ENCODE results near the gene CFDP1. TPM values are rescaled to one million over a fixed set of nuclear protein-coding genes. Genes with fewer than 3 reads are reported as not detected.

The CFDP1 gene
- polyA plus RNA-seq (2012; ENCODE audit: insufficient read length, low read depth), result 31.7 TPM

DNA sequence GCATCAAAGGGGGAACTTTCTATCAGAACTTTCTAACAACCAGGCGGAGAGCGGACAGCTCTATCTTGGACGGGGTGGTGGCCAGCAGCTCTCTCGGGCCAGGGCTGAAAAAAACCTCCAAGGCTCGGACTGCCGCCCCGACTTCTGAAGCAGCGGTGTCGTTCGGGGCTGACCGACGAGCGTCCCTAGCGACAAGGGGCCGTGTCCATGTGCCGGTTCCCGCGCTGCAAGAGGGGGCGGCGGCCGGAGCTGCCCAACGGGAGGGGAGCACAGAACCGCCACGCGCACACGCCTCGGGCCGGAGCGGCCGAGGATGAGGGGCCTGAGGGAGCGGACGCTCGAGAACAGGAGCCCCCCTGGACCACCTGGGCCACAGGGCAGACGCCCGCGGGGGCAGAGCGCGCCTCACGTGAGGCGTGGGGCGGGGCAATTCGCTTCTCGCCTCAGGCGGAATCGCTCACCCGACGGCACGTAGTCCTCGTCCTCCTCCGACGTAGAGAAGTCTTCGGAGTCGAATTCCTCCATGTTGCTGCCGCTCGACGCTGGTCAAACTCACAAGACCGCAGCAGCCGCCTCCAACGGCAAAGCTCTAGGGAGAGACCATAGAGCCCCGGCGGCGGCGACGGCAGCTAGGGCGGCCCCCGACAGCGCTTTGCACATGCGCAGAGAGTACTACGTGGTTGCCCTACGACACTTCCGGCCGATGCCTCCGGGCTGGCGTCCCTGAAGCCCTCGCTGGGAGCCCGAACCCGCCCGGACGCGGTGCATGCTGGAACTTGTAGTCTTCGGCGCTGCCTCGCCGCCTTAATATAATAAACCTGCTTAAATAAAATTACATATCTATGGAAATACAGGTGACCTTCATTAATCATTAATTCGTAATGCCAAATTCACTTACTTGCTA lies at the start of gene CFDP1:
TSS of gene CFDP1 (minus strand) at position 676 of the 904 bp plus-strand sequence. CDS start at position 525, 151 bp downstream.
- TF ChIP-seq POLR2AphosphoS5 (IDR thresholded peaks at IDR 0.05; ENCODE audit: low read depth, low read length) (peak; percentile 78), TAF1 (IDR thresholded peaks at IDR 0.05; ENCODE audit: borderline replicate concordance, insufficient read depth, low read length) (0 out of 2 replicates have a peak, but pooled peaks have one; percentile 10)
- TF ChIP-seq, protein P1, sequence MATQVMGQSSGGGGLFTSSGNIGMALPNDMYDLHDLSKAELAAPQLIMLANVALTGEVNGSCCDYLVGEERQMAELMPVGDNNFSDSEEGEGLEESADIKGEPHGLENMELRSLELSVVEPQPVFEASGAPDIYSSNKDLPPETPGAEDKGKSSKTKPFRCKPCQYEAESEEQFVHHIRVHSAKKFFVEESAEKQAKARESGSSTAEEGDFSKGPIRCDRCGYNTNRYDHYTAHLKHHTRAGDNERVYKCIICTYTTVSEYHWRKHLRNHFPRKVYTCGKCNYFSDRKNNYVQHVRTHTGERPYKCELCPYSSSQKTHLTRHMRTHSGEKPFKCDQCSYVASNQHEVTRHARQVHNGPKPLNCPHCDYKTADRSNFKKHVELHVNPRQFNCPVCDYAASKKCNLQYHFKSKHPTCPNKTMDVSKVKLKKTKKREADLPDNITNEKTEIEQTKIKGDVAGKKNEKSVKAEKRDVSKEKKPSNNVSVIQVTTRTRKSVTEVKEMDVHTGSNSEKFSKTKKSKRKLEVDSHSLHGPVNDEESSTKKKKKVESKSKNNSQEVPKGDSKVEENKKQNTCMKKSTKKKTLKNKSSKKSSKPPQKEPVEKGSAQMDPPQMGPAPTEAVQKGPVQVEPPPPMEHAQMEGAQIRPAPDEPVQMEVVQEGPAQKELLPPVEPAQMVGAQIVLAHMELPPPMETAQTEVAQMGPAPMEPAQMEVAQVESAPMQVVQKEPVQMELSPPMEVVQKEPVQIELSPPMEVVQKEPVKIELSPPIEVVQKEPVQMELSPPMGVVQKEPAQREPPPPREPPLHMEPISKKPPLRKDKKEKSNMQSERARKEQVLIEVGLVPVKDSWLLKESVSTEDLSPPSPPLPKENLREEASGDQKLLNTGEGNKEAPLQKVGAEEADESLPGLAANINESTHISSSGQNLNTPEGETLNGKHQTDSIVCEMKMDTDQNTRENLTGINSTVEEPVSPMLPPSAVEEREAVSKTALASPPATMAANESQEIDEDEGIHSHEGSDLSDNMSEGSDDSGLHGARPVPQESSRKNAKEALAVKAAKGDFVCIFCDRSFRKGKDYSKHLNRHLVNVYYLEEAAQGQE (IDR thresholded peaks at IDR 0.05; ENCODE audit: insufficient read depth in 1 of 2, low read depth in 2 of 2, low read length in 2 of 2), result no peak

DNA sequence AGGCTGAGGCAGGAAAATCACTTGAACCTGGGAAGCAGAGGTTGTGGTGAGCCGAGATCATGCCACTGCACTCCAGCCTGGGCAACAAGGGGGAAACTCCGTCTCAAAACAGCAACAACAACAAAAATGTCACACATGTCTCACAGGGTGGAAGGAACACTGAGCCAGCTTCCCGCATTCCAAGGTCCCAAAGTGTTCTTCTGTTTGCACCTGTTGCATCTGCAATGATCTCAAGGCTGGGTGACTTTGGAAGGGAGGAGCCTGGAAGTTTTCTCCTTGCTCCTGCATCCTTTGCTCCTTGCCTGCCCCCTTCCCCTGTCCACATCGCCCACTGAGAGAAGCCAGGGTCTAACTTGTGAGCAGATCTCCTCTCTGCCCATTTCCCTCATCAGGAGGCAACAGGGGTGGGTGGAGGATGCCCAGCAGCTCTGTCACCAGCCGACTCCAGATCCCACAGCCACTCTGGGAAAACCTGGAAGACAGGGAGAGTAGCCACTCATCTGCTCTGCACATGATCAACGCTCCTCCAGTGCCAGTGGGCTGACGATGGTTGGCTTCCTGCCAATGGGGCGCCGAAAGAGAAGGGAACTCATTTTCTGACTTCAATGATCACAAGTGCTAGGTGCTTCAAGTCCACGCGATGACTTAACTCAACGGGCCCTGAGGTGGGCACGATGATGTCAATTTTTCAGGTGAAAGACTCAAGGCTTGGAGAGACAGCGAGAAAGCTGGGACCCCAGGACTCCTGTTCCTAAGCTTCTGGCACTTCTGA lies 49.3 kb upstream of the CFDP1 start:
- TF ChIP-seq POLR2AphosphoS5 (IDR thresholded peaks at IDR 0.05; ENCODE audit: low read depth, low read length), result no peak
- TF ChIP-seq, protein P1 (IDR thresholded peaks at IDR 0.05; ENCODE audit: insufficient read depth in 1 of 2, low read depth in 2 of 2, low read length in 2 of 2), result no peak
- no peak for TF ChIP-seq SIN3A (IDR thresholded peaks at IDR 0.05; ENCODE audit: borderline replicate concordance, insufficient read depth, low read length)
- no peak for TF ChIP-seq TAF1 (IDR thresholded peaks at IDR 0.05; ENCODE audit: borderline replicate concordance, insufficient read depth, low read length)
- TF ChIP-seq FOXP2 (optimal IDR thresholded peaks at IDR 0.05; ENCODE audit: borderline replicate concordance, extremely low read depth, extremely low read length, insufficient read depth), result no peak

DNA sequence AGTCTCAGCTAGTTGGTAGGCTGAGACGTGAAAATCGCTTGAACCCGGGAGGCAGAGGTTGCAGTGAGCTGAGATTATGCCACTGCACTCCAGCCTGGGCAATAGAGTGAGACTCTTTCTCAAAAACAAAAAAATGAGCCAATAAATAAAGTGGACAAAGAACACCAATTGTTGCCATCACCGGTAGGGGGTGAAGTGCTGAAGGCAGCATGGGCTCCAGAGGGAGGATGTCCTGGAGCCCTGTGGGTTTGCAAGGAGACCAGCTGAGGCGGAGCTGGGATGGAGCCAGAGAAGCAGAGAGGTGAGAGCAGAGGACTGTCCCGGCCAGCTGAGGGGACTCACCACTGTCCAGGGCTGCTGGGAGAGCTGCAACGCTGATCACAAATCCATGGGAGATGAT lies 48.2 kb upstream of the CFDP1 start:
- TF ChIP-seq, protein P1 (IDR thresholded peaks at IDR 0.05; ENCODE audit: insufficient read depth in 1 of 2, low read depth in 2 of 2, low read length in 2 of 2), result no peak
- no peak for TF ChIP-seq POLR2AphosphoS5 (IDR thresholded peaks at IDR 0.05; ENCODE audit: low read depth, low read length)
- no peak for TF ChIP-seq FOXP2 (optimal IDR thresholded peaks at IDR 0.05; ENCODE audit: borderline replicate concordance, extremely low read depth, extremely low read length, insufficient read depth)
- TF ChIP-seq TAF1 (IDR thresholded peaks at IDR 0.05; ENCODE audit: borderline replicate concordance, insufficient read depth, low read length), result no peak
- TF ChIP-seq SIN3A (IDR thresholded peaks at IDR 0.05; ENCODE audit: borderline replicate concordance, insufficient read depth, low read length), result no peak

DNA sequence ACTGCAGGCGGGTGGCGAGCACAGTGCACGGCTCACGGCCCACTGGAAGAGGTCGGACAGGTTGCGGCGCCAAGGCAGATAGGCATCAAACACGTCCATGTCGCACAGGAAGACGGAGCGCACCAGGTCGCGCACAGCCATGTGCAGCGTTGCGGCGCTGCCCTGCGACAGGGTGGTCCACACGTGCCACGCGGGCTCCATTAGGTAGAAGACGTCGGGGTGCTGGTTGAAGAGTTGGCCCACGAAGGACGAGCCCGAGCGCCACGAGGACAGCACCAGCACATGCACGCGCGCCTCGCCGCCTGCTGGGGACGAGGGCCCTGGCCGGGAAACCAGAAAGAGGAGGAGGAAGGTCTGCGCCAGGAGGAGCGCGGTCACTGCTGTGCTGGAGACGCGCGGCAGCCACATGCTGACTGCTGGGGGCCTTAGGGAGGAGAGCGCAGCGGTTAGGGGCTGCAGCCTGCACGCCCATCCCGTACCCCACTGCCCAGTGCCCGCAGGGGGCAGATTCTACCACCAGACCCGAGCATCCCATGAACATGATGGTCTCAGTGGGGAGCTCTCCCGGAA lies 46.2 kb upstream of the CFDP1 start:
- no peak for TF ChIP-seq SIN3A (IDR thresholded peaks at IDR 0.05; ENCODE audit: borderline replicate concordance, insufficient read depth, low read length)
- no peak for TF ChIP-seq TAF1 (IDR thresholded peaks at IDR 0.05; ENCODE audit: borderline replicate concordance, insufficient read depth, low read length)
- TF ChIP-seq, protein P1 (IDR thresholded peaks at IDR 0.05; ENCODE audit: insufficient read depth in 1 of 2, low read depth in 2 of 2, low read length in 2 of 2), result no peak

Measured in PFSK-1 (cell line).